HG03064 (cell line): ENCODE data around the gene SPATS1.

Experiments used
- ATAC-seq: cut with Tn5 transposase; IDR thresholded peaks from one replicate; pipeline ENCODE4 v1.9.1; 2021; ENCODE audit warnings: low read depth; ENCODE audit not compliant: unreplicated experiment

Gene SPATS1, protein sequence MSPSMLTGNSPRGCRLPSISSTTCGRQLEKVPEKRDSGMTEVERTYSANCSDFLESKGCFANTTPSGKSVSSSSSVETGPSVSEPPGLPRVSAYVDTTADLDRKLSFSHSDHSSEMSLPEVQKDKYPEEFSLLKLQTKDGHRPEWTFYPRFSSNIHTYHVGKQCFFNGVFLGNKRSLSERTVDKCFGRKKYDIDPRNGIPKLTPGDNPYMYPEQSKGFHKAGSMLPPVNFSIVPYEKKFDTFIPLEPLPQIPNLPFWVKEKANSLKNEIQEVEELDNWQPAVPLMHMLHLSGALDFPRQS

DNA sequence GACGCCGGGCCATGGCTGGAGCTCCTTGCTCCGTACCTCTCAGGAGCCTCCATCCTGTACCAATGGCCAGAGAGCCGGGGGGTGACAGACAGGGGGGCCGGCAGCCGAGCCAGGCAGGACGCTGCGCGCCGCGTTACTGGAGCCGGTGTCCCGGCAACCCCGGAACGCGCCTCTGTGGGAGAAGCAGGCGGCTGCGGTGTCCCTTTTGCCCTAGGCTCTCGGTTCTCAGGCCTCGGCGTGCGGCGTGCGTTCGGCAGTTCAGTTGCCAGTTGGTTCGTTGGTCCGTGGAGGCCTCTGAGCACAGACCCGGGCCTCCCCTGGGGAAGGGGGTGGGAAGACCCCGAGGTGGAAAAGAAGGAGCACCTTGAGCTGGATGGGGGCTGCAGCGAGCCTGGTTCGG is at the start of gene SPATS1:
TSS of gene SPATS1 (plus strand) at position 162 of the 400 bp plus-strand sequence. CDS start 446 bp downstream, outside the sequence.
- ATAC-seq = no peak

DNA sequence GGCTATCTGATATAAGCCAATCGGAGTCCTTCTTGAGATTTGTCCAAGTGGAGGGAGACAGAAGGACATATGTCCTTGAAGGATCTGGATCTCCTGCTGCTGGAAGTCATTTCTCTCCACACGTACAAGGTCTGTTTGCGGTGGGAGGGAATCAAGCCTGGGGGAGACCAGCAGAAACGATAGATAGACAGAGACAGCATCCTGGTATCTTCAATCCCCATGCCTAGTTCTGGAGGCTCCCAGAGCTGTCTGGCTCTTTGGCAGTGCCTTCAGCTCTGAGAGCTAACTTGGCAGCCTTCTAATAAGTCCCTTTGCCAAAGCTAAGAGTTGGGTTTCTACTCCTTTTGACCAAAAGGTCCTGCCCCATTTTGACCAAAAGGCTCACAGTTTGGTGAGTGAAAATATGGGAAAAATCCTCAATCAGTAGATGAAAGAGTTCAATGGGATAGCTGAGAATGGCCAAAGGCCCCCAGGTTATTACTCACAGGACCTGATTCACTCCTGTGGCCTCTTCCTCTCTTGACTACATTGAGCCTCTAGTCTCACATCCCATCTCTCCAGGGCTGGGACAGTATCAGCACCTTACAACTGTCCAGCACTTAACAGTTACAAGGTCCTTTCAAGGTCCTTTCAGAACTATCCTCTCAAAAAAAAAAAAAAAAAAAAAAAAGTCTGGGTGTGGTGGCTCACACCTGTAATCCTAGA is 49.6 kb upstream of the SPATS1 start:
- no peak for ATAC-seq

DNA sequence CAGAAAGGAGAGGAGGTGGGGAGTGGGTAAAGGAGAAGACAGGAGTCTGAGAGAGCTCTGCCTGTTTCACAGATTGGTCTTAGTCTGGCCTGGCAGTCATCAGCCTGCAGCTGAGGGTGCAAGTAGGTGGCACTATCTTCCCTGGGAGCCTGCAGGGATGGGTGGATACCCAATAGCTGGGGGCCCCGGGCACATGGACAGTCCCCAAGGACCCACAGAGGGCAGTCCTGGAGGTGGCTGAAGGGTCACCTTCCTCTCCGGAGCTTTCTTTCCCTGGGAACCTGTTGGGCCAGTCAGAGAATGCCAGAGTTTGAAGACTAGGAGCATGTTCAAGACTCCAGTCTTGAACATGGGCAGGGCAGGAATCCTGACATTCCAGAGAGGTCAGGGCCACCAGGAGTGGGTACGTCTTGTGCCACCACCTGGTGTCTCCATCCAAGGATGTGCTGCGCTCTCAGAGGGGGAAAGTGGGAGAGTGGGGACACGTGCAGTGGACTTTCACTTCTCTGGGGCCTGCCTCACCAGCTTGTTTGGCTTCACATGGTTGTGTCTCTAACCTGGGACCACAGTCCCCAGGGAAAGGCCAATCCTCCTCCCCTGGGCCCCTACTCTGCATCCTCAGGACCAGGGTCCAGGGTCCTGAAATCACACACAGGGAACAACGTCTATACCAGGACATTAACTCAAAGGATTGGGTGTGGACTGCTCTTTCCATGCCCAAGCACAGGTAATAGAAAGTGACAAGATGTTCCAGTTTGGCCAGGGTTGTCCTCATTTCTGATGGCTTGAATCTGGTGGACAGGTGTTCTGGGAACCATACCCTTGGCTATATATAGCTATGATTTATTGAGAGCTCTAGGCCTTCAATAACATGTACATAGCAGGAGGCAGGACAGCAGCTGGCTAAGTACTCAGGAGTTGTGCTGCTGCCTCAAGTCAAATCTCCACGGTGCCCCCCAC is 47.3 kb upstream of the SPATS1 start:
- no peak for ATAC-seq

DNA sequence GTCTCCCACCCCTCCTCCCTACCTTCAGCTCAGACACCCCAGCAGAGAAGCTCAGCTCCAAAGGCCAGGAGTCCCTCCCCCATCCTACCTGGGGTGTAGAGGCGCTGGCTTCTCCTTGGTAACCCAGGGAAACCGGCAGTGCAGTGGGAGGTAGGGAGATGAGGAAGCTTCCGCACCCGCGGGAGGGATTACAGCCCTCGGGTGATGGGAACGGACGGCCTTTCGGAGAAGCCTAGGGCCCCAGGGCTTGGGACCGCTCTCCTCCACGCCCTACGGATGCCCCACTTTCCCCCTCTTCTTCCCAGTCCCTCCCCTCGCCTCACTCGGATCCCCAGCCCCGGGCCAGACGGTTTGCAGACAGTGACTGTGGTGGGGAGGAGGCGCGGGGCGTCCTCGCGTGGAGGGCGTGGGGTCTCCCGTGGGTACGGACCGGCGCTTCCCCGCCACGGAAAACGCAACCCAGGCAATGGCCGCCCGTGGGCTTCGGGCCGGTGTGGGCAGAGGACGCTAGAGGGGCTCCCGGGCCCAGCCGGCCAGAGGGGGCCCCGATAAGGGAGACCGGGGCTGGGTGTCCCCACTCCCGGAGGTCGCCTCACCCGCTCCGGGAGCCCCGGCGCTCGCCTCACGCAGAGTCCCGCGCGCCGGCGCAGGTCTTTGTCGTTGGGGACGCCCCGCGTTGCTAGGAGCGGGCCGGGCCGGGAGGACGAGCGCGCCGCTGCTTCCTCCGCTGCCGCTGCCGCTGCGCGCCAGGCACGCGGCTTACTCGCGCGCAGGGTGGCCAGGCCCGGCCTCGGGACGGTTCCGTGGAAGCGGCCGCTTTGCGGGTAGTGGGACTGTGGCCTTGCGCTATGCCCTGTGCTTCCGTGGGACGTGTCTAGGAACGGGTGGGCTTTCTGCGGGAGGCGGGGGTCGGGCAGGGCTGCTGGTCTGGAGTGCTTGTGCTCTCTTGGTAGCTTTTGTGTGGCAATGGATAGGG is 45.1 kb upstream of the SPATS1 start:
- no peak for ATAC-seq

DNA sequence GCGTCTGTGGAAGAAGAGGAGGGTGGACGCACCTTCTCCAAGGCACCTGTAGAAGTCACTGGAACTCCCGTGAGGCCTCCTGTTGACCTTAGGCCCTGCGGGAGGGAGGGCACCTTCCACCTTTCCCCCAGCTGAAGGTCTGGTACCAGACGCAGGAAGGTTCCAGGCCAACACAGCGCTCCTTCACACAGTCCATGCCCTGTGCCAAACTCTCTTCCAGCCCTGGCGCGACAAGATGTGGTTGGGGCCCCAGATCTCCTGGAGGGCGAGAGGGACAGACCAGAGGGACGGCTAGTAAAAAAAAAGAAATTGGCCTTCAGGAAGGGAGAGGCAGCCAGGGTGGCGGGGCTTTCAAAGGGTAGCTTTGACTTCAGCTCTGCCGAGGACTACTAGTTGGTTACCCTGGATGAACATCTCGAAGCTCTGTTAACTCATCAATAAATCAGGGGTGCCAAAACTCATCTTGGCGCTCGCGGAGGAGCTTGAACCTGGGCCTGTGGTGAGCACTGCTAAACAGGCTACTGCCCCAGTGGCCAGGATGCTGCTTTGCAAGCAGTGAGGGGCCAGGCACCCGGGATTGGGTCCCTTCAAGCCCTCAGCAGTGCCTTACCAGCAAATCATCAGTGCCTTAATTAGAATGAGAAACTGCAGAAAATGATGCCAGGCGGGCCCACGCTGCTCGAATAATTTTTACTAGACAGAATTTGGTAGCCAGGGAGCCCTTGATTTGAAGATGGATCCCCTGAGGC is 44.2 kb upstream of the SPATS1 start:
- ATAC-seq = no peak

DNA sequence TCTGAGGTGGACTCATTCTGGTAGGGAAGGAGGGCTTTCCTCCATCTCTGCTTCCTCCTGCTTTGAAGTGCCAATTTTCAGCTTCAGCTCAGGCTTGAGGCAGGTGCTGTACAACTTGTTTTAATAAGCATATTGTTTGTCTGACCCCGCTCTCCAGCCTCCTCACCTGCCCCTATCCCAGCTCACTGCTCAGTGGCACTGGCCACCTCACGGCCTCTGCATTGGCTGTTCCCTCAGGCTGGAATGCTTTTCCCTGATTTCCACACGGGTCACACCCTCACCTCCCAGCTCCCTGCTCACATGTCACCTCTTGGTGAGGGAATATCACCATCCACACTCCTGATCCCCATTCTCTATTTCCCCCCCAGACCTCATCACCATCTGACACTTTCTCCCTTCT is 43.6 kb upstream of the SPATS1 start:
- no peak for ATAC-seq

DNA sequence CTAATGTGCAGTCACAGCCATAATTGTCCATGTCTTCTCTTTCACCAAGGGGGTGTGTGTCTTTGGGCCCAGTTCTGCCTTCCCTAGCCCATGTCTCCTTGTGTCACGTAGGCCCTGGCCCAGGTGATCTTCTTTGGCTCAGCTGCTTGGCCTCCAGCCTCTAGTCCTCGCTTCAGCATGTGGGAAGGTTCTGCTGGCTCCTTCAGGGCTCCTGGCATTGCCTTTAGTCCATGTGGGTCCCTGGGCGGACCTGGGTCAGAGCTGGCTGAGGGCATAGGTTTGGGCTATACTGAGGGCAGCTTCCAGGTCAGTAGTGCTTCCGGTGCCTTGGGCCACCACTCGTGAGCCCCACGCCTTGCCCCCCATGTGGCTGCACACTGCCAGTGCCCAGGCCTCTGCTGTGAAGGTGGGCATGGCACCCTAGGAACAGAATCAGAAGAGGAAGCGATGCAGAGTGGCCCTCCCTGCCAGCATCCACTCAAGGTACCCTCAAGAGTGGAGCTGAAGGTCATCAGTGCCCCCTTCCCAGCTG is 42.1 kb upstream of the SPATS1 start:
- ATAC-seq = no peak

DNA sequence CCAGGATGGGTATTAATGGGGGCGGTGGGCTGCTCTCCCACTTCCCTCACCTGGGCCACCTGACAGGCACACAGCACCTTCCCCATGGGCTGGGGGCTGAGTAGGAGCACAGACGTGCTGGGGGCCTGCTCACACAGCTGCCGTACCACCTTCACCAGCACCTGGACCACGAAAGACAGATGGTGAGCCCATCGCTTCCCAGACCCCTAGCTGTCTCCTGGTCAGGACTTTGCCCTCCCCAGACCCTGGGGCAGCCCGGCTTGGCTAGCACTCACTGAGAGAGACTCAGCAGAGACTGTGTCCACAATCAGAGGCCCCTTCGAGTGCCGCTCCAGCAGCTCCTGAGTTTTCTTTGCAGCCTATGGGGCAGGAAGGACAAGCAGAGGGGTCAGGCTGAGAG is 41.3 kb upstream of the SPATS1 start:
- ATAC-seq = no peak

DNA sequence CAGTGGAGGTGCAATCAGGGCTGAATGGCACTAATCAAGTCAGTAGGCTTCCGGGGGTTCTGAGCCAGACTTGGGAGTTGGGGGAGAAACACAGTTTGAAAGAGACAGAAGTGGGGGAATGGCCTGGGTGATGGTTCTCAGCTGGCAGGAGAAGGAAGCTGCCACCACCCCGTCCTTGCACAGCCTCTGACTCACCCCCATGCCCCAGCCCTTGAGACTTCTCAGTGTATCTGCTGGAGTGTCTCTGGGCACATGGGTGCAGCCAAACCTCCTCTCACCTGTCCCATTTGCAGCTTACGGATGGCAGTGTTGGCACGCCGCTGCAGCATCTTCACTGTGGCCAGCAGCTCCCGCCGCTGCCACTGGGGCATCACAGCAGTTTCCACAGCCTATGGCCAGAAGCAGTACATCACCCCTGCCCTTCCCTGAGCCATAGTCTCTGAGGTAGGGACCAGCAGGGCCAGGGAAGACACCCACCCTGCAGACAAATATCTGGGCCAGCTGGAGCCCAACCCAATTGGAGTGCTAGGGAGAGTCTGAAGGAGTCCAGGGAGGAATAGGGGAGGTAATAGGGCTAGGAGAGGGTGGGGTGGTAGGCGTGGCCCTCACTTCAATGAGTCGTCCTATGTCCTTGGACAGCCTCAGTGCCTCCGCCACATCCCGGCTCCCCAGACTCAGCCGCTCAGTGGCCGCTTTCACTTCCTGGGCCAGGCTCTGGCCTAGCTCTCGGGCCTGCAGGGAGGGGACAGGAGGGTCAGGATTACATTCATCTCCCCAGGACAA is 40.5 kb upstream of the SPATS1 start:
- no peak for ATAC-seq

DNA sequence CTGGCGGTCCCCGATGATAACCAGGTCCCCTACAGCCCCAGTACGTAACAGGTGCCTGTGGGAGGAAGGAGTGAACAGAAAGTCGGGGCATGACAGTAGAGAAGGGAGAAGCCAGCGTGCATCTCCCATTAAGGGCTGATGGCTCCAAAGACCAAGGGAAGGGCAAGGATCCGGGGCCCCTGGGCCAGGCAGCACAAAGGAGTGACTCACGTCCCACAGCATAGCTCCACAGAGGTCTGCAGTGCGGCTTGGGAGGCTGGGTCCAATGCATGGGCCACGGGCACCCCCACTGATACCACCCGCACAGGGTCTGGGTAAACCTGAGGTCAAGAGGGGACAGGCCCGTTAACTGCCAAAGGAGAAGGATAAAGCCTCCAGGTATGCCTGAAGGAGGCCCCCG is 39.6 kb upstream of the SPATS1 start:
- no peak for ATAC-seq

DNA sequence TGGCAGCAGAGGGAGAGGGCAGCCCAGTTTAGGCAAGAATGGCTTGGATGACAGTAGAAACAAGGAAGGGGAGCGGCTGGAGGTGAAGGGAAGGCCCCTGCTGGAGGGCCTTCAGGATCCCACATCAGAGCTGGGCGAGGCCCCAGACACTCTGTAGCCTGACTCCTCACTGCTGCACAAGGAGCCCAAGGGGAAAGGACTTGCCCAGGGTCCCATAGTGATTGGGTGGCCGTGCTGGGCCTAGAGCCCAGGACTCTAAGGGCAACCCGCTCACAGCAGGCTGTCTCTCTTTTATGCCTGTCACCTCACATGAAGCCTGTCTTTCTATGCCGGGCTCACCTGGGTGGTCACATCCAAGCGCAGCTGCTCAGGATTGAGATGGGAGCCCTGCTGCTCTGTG is 38.6 kb upstream of the SPATS1 start:
- ATAC-seq = no peak

DNA sequence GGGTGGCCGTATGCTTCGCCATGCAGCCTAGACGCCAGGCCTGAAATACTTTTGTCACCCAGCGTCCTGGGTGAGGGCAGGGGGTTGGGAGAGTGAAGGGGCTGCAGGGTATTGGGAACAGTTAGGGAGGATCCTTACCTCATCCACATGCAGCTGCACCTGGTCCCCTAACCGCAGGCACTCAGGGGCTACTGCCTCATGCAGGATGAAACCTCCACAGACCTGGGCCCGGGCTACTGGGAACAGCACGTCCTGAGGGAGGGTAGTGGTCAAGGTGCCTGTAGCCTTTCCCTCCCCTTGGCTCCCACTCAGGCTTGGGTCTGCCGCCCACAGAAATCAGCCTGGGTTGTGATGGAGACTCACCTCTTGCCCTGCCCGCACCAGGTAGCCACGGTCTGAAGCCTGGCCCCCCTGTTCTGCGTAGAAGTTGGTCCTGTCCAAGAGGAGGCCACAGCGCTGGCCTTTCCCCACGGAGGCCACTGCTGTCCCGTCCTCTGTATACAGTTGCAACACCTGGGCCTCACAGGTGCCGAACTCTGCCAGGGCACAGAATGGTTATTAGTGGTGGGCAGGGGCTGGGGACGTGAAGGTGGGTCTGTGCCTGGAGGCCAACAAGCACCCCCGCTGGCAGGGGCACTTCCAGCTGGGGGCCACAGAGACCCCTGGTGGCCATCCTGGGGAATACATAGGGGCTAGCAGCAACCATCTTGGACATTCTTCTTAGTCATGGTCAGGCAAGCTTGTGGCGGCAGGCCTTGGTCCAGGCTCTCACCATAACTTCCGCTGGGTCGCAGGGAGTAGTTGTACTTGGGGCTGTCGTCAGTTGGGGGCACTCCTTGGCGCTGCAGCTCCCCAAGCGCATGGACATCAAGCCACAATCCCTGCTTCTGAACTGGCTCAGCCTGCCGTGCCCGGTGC is 37.9 kb upstream of the SPATS1 start:
- ATAC-seq = no peak

DNA sequence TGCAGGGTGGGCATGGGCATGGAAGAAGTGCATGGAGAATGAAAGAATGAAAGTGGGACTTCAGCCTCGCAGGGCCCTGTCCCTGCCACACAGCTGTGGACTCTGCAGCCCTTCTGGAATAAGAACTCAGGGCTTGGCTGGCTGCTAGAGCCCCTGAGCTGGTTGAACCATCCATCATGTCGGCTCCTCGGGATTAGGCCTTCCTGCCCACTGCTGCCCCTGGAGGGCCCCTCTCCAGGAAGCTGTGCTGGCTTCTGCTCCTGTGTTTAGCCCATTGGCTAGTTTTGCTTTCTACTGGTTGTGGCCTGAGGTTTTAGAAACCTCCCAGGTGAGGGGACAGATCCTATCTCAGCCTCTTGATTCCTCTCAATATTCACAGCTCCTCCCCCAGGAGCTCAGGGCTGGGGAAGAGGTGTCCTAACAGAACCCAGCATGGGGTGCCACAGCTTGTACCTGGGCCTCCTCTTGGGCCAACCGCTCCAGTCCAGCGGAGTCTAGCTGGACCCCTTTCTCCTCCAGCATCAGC is 37.2 kb upstream of the SPATS1 start:
- ATAC-seq = no peak

DNA sequence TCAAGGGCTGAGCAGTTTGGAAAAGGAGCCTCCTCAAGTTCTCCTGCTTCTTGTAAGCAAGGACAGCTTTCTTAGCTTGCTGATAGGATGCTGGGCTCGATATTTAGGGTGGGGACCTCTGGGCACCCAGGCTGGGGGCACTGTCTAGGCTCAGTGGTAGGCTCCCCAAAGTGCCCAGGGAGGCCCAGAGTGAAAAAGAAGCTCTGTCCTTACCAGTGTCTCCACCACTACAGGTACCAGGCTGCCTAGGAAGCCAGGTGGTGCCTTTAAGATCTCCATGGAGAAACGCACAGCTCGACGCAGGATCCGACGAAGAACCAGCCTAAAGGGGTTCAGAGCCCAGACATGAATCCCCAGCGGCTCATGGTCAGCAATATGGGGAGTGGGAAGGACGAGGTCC is 35.7 kb upstream of the SPATS1 start:
- ATAC-seq = no peak

DNA sequence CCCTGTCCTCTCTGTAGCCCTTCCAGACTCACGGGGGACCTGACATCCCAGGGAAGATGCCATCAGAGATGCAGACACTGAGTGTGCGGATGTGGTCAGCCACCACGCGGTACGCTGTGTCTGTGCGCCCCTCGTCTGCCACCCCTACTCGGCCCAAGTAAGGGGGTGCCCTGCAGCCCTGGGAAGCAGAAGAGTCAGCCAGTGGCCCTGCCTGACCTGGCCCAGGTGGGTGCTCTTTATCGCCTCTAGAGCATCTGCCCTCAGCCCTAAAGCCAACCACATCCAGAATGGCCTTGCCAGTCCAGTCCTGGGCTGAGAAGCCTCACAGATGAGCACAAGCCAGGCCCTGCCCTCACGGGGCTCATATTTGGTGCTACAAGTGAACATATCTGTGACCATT is 35.2 kb upstream of the SPATS1 start:
- no peak for ATAC-seq

DNA sequence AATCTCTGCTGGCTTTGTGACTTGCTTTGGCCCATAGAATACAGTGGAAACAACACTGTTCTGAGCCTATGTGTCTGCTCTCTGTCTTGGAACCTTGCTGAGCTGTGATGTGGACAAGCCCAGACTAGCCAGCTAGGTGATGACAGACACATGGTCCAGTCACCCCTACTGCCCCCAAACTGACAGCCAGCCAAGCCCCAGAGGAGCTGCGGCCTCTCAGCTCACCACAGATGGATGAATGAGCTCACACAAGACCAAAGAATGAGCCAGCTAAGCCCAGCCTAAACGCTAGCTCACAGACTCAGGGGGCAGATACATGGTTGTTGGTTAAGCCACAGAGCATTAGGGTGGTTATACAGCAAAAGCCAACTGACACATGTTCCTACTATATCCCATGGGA is 33.4 kb upstream of the SPATS1 start:
- ATAC-seq = no peak

DNA sequence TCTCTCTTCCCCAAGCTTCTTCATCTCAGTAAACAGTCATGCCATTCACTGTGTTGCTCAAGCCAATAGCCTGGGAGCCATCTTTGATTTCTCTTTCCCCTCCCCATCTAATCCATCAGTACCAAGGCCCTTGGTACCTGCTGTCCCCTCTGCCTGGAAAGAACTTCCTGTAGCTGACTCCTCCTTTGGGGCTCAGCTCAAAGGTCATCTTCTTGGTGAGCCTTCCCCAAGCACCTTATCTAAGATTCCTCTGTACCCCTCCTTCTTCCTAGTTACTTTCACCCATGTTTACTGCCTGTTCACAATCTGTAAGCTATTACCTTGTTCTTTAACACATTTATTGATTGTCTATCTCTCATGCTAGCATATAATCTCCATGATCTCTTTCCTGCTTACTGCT is 32.8 kb upstream of the SPATS1 start:
- no peak for ATAC-seq
